Sigmoid colon (tissue), 4 donors: ENCODE measurements around the gene FAM227B.

Source experiments
- POLR2A ChIP-seq, 2 donors: fragments of 450-650 bp; IDR thresholded peaks; one replicate each; pipeline ENCODE4 v1.6.1; 2016; ENCODE audit warnings: antibody characterized with exemption in 2 of 2, mild to moderate bottlenecking in 2 of 2, moderate library complexity in 2 of 2
- POLR2AphosphoS5 ChIP-seq, 4 donors: sonication (generic); formaldehyde crosslinking; IDR thresholded peaks; one replicate each; pipeline ENCODE4 v1.6.1; 2017; ENCODE audit warnings: antibody characterized with exemption in 4 of 4
- TF ChIP-seq, protein P1 (sequence below), 4 experiments: fragments of 450-650 bp in 3 of 4; fragments of 200-600 bp in 1 of 4; IDR thresholded peaks; one replicate each; pipeline ENCODE4 v1.5.1; 2016 to 2019; ENCODE audit warnings: antibody characterized with exemption in 4 of 4, mild to moderate bottlenecking in 3 of 4, moderate library complexity in 2 of 4

DNA sequence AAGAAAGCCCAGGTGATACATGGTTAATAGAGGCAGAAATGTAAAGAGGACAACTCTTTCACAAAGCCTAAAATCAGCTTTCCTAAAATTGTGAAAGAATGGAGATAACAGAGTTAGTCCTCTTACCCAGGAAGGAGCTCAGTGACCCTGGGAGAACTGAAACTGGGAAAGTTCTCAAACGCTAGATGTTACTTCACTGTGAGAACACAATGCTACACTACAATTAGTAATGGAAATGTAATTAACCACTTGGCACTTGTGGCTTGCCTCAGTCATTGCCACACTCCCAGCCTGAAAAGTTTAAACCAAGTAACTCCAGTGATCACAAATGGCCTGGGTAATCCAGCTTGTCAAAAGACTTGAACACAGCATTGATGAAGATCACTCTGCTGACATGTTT is 300.3 kb downstream of the FAM227B start:
- TF ChIP-seq POLR2A (IDR thresholded peaks at IDR 0.05): no peak
- TF ChIP-seq, protein P1, sequence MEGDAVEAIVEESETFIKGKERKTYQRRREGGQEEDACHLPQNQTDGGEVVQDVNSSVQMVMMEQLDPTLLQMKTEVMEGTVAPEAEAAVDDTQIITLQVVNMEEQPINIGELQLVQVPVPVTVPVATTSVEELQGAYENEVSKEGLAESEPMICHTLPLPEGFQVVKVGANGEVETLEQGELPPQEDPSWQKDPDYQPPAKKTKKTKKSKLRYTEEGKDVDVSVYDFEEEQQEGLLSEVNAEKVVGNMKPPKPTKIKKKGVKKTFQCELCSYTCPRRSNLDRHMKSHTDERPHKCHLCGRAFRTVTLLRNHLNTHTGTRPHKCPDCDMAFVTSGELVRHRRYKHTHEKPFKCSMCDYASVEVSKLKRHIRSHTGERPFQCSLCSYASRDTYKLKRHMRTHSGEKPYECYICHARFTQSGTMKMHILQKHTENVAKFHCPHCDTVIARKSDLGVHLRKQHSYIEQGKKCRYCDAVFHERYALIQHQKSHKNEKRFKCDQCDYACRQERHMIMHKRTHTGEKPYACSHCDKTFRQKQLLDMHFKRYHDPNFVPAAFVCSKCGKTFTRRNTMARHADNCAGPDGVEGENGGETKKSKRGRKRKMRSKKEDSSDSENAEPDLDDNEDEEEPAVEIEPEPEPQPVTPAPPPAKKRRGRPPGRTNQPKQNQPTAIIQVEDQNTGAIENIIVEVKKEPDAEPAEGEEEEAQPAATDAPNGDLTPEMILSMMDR (IDR thresholded peaks at IDR 0.05): no peak
- TF ChIP-seq POLR2AphosphoS5 (IDR thresholded peaks at IDR 0.05): no peak
